Subcutaneous adipose tissue (tissue), 4 donors: ENCODE data around the gene LLGL1. TPM values are rescaled to one million over a fixed set of nuclear protein-coding genes. Genes with fewer than 3 reads are reported as not detected.

Experiments
- total RNA-seq, 4 donors: library from RNA; depleted of rRNA; stranded (reverse); fragments of >200 nt; gene quantifications; one replicate each; pipeline ENCODE4 v1.1.0, GENCODE V29; 2016
- TF ChIP-seq, protein P1 (sequence below): fragments of 450-650 bp; IDR thresholded peaks from one replicate; pipeline ENCODE4 v1.5.1; 2016; ENCODE audit warnings: low read depth, mild to moderate bottlenecking, control low read depth, antibody characterized with exemption, moderate library complexity

LLGL1 gene
- total RNA-seq, 4 donors from 2014 or later, result 4.2 to 17.7 (median 13.6) TPM

DNA sequence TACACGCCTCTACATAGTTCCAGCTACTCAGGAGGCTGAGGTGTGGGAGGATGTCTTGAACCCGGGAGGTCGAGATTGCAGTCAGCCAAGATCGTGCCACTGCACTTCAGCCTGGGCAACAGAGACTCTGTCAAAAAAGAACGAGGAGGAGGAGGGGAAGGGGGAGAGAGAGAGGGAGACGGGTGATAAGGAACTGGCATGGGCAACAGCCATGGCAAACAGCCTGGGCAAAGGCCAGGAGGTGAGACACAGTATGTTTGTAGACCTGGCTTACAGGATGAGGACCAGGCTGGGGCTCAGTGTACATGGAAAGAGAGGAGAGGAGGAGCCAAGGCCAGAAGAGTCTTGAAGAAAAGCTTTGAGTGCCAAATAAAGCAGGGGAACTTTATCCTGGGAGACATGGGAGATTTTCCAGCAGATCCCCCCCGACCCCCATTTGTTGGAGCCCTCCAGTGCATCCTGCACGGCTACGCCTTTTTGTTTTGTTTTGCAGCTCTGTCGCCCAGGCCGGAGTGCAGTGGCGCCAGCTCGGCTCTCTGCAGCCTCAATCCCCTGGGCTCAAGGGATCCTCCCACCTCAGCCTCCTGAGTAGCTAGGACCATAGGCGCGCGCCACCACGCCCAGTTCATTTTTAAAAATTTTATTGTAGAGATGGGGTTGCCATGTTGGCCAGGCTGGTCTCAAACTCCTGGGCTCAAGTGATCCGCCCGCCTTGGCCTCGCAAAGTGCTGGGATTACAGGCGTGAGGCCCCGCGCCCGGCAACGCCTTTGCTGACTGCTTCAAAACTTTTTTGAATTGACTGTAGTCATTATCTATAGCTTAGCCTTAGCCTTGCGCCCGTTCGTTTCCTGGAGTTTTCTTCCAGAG, 43.1 kb upstream of the LLGL1 start:
- TF ChIP-seq, protein P1, sequence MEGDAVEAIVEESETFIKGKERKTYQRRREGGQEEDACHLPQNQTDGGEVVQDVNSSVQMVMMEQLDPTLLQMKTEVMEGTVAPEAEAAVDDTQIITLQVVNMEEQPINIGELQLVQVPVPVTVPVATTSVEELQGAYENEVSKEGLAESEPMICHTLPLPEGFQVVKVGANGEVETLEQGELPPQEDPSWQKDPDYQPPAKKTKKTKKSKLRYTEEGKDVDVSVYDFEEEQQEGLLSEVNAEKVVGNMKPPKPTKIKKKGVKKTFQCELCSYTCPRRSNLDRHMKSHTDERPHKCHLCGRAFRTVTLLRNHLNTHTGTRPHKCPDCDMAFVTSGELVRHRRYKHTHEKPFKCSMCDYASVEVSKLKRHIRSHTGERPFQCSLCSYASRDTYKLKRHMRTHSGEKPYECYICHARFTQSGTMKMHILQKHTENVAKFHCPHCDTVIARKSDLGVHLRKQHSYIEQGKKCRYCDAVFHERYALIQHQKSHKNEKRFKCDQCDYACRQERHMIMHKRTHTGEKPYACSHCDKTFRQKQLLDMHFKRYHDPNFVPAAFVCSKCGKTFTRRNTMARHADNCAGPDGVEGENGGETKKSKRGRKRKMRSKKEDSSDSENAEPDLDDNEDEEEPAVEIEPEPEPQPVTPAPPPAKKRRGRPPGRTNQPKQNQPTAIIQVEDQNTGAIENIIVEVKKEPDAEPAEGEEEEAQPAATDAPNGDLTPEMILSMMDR, result no peak

DNA sequence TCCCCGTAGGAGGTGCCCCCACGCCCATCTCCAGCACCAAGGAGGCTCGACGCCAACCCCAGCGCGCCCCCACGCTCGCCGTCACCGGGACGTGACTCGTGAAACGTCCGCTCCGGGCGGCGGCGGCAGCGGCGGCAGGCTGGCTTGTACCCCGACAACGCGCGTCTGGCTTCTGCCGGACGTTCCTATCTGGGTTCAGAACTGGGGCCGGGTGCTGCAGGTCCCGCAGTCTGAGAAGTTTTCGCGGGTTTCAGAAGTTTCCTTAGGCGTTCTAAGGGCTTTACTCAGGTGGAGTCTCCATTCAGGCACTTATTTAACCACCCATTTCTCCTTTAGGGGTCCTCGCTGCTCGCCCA, 42.5 kb upstream of the LLGL1 start:
- TF ChIP-seq, protein P1, result no peak

DNA sequence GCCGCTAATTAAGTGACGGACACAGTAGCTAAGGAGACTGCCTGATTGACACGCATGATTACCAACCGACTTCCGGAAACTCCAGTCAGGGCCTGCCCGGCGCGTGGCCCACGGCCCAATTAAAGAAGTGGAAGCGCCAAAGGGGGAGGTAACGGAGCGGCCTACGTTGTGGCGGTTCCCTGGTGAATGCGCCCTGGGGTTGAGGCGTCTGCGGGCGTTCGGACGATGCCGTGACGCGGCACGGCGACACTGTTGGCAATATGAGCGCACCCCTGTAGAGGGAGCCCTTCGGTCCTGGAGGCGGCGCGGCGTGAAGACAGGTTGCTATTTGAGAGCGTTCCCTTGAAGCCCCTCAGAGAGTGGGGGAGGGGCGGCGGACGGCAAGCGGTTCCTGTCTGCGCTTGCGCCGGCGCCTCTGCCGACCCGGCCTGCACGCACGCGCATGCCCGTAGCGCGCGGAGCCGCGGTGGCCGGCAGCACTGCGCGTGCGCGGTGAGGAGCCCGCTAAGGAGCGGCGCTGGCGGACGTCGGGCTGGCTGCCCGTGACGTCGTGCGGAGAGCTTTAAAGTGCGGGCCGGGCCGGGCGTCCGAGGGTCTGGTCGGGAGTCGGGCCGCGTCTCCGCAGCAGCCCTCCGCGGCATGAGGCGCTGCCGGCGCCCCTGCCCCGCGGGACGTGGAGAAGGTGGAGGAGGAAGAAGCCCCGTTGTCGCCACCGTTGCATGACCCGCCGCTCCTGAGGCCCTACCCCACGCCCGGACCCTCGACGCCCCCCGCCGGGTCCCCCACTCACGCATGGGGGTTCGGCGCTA, 41.9 kb upstream of the LLGL1 start, which contains the start of gene ALKBH5:
Gene ALKBH5, plus strand, starts transcription at position 495 of the 809 bp plus-strand sequence. CDS start 416 bp downstream, outside the sequence.
- TF ChIP-seq, protein P1, result no peak

DNA sequence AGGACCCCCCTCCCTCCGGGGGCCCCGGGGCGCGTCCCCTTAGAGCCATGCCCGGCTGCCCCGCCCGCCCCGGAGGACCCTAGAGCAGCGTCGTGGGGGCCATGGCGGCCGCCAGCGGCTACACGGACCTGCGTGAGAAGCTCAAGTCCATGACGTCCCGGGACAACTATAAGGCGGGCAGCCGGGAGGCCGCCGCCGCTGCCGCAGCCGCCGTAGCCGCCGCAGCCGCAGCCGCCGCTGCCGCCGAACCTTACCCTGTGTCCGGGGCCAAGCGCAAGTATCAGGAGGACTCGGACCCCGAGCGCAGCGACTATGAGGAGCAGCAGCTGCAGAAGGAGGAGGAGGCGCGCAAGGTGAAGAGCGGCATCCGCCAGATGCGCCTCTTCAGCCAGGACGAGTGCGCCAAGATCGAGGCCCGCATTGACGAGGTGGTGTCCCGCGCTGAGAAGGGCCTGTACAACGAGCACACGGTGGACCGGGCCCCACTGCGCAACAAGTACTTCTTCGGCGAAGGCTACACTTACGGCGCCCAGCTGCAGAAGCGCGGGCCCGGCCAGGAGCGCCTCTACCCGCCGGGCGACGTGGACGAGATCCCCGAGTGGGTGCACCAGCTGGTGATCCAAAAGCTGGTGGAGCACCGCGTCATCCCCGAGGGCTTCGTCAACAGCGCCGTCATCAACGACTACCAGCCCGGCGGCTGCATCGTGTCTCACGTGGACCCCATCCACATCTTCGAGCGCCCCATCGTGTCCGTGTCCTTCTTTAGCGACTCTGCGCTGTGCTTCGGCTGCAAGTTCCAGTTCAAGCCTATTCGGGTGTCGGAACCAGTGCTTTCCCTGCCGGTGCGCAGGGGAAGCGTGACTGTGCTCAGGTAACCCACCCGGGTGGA, 41.0 kb upstream of the LLGL1 start:
- TF ChIP-seq, protein P1, result no peak

DNA sequence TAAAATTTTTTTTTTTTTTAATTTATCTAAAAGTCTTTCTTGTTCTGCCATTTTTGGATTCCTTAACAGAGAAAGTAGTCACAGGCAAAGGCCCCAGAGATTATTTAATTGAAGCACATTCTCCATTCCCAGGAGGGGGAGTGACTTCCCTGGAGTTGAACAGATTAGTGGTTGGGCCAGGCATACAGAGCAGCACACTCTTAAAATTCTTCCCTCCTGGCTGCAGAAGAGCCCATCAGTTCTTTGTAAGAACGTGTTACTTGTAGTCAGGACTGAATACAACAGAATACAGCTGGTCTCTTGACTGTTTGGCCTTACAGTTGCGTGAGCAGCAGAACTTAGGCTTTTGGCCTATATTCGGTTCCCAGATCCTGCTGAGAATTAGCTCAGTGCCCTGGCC, 40.0 kb upstream of the LLGL1 start:
- TF ChIP-seq, protein P1, result no peak

DNA sequence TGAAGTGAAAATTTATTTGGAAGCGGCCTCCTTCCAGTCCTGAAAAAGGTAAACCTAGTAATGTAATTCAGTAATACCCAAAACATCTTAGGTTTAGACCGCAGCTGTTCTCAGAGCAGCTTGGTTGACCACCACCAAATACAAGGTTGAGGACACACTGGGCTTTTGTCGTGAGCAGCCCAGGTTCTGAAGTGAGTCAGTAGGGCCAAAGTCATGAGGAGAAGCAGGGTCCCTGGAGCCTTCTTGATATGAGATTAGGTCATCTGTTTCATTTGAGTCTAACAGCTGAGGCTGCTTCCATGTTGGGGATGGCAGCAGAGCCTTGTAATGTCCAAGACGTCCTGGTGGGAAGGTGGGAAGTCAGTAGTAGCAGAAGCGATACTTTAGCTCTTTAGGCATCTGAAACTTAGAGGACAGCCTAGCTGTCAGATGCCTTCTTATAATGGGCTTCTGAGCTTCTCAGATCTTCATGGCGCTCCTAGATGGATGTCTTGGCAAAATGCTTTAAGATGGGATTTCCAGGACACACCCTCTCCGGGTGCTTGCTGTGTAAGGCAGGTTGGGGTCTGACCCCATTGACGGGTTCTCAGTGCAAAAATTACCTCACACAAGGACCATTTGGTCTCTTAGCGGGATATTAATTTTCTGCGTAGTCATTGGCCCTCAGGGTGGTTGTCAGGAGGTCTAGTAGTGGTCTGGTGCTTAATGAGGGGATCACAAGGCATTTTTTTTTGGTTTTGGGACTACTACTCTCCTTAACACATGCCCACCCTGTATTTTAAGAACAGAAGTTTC, 39.4 kb upstream of the LLGL1 start:
- TF ChIP-seq, protein P1, result no peak
